Activated CD4-positive, alpha-beta T cell treated with anti-CD3 and anti-CD28 coated beads, Interleukin-2, amount 50 U/mL, for 24 hours (primary cell): ENCODE data around the gene B4GALNT2.
"Not testable (repeated sequence)": the region's sequence is repeated elsewhere in the genome, so short reads cannot be mapped to it uniquely, and the experiment has no call there.

Source experiments
- DNase-seq, 2 donors: peaks; one replicate each; pipeline ENCODE4 v3.0.0-alpha.2; 2020; ENCODE audit warnings: low read depth in 1 of 2, low spot score in 1 of 2

Gene B4GALNT2

GRCh38 chr17:49132699-49133364, at the start of gene B4GALNT2:
Gene B4GALNT2, plus strand, starts transcription at chr17:49132769. Its CDS starts 24 bp downstream, at chr17:49132793.
- DNase-seq = no peak

- not testable (repeated sequence) for DNase-seq
Observed at GRCh38 chr17:49085046-49085445, 47.5 kb upstream of the B4GALNT2 start.

- no peak for DNase-seq
Observed at GRCh38 chr17:49085565-49086315, 46.8 kb upstream of the B4GALNT2 start.

GRCh38 chr17:49086316-49086605, 46.3 kb upstream of the B4GALNT2 start:
- no peak for DNase-seq

GRCh38 chr17:49086649-49087048, 45.9 kb upstream of the B4GALNT2 start:
- DNase-seq = no peak

- DNase-seq = no peak
Observed at GRCh38 chr17:49089094-49089493, 43.5 kb upstream of the B4GALNT2 start.

GRCh38 chr17:49090878-49091594, 41.5 kb upstream of the B4GALNT2 start:
- DNase-seq = no peak

GRCh38 chr17:49093131-49093530, 39.4 kb upstream of the B4GALNT2 start:
- DNase-seq = no peak

GRCh38 chr17:49100601-49101000, 32.0 kb upstream of the B4GALNT2 start:
- no peak for DNase-seq

- no peak for DNase-seq
Observed at GRCh38 chr17:49101054-49101534, 31.5 kb upstream of the B4GALNT2 start.

GRCh38 chr17:49103360-49103759, 29.2 kb upstream of the B4GALNT2 start:
- DNase-seq = not testable (repeated sequence)

- DNase-seq = no peak
Observed at GRCh38 chr17:49104511-49105074, 28.0 kb upstream of the B4GALNT2 start.

GRCh38 chr17:49106321-49107210, 26.0 kb upstream of the B4GALNT2 start:
- DNase-seq = no peak

GRCh38 chr17:49107211-49107557, 25.4 kb upstream of the B4GALNT2 start:
- DNase-seq = no peak

GRCh38 chr17:49108318-49108717, 24.3 kb upstream of the B4GALNT2 start:
- DNase-seq = no peak

- DNase-seq = no peak
Observed at GRCh38 chr17:49110509-49110908, 22.1 kb upstream of the B4GALNT2 start.

- DNase-seq = no peak
Observed at GRCh38 chr17:49111934-49112333, 20.6 kb upstream of the B4GALNT2 start.

- DNase-seq = no peak
Observed at GRCh38 chr17:49112936-49113335, 19.6 kb upstream of the B4GALNT2 start.

GRCh38 chr17:49114703-49115102, 17.9 kb upstream of the B4GALNT2 start:
- DNase-seq = no peak

- DNase-seq = no peak
Observed at GRCh38 chr17:49117587-49118230, 14.9 kb upstream of the B4GALNT2 start.
